ENCODE measurements around the gene RBM23.

- TF ChIP-seq CTCF (IDR thresholded peaks at IDR 0.05) (no peak), POLR2A (IDR thresholded peaks at IDR 0.05) (no peak)
These were observed 6.6 kb upstream of the RBM23 start for GRCh38 chr14:22925513-22925912.

Data from testis (tissue), 2 donors.